Stimulated activated naive CD8-positive, alpha-beta T cell treated with anti-CD3 and anti-CD28 coated beads, Interleukin-15, Interleukin-2, amounts not matched to agents 100 ng/mL and 50 ng/mL, for 24 hours (primary cell): ENCODE measurements around the gene LBHD1.
"Not testable (repeated sequence)": the region's sequence is repeated elsewhere in the genome, so short reads cannot be mapped to it uniquely, and the experiment has no call there.

Experiments used
- H3K27ac Mint-ChIP-seq: one replicate; pipeline ENCODE4 v1.8.0; 2021; ENCODE audit warnings: mild to moderate bottlenecking, mixed read lengths
- H3K27me3 Mint-ChIP-seq: one replicate; pipeline ENCODE4 v1.8.0; 2021; ENCODE audit warnings: mixed read lengths
- H3K36me3 Mint-ChIP-seq: one replicate; pipeline ENCODE4 v1.8.0; 2021; ENCODE audit warnings: low read depth, mixed read lengths
- H3K4me1 Mint-ChIP-seq: one replicate; pipeline ENCODE4 v1.8.0; 2021; ENCODE audit warnings: low read depth, mixed read lengths
- H3K4me3 Mint-ChIP-seq: one replicate; pipeline ENCODE4 v1.8.0; 2021; ENCODE audit warnings: mild to moderate bottlenecking, mixed read lengths
- H3K9me3 Mint-ChIP-seq: one replicate; pipeline ENCODE4 v1.8.0; 2021; ENCODE audit warnings: mixed read lengths

Gene LBHD1

DNA sequence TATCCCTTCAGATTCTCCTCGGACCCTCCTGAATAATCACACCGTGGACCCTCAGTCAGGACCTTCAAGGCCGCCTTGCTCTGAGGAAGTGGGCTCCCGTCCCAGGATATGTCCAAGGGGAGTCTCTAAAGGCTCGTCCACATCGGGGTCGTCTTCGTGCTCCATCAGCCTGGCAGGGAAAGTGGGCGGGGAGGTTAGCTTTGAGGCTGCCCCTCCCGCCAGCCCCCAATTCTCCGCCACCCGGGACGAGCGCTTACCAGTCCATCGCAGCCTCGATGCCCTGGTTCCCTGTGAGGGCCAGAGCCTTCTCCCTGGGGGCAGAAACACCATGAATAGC lies 6.3 kb upstream of the LBHD1 start:
- Mint-ChIP-seq H3K4me3 (peak overlapping the region; percentile 88), H3K9me3 (no peaks in the 10 kb centered on the region), H3K27me3 (no peaks in the 10 kb centered on the region), H3K27ac (peak overlapping the region; percentile 92), H3K36me3 (peaks cover 25% of the 10 kb centered on the region), H3K4me1 (peaks cover 38% of the 10 kb centered on the region)

DNA sequence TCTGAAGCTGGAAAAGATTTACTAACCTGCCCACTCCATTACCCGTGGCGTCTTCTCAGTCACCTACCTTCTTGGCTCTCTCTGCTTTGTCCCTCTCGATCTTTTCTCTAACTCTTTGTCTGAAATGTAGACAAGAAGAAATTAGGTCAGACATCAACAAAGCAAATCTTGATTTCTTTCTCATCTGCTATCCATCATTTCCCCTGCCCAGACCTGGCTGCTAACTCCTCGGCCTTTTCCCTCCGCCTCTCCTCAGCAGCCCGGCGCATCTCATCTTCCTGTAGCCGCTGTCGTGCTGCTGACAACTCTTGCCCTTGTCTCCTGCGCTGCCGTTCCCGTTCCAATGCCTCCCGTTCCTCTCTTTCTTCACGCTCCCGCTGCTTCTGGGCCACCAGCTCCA lies 5.6 kb upstream of the LBHD1 start:
- Mint-ChIP-seq H3K36me3 (peaks cover 25% of the 10 kb centered on the region), H3K9me3 (no peaks in the 10 kb centered on the region), H3K4me3 (peak overlapping the region; percentile 88), H3K27me3 (no peaks in the 10 kb centered on the region), H3K4me1 (peaks cover 45% of the 10 kb centered on the region), H3K27ac (peak overlapping the region; percentile 92)

GRCh38 chr11:62677156-62677555 lies 5.1 kb upstream of the LBHD1 start:
- peak overlapping the region; percentile 88 for H3K4me3 Mint-ChIP-seq
- H3K27me3 Mint-ChIP-seq = no peaks in the 10 kb centered on the region
- H3K36me3 Mint-ChIP-seq = peaks cover 26% of the 10 kb centered on the region
- peak overlapping the region; percentile 67 for H3K27ac Mint-ChIP-seq
- peaks cover 50% of the 10 kb centered on the region for H3K4me1 Mint-ChIP-seq
- no peaks in the 10 kb centered on the region for H3K9me3 Mint-ChIP-seq

- peaks cover 51% of the 10 kb centered on the region for H3K4me1 Mint-ChIP-seq
- peak overlapping the region; percentile 88 for H3K4me3 Mint-ChIP-seq
- H3K9me3 Mint-ChIP-seq = no peaks in the 10 kb centered on the region
- H3K27me3 Mint-ChIP-seq = no peaks in the 10 kb centered on the region
- peaks cover 31% of the 10 kb centered on the region for H3K36me3 Mint-ChIP-seq
- H3K27ac Mint-ChIP-seq = peak overlapping the region; percentile 67
These were observed 4.6 kb upstream of the LBHD1 start for GRCh38 chr11:62676698-62677097.

DNA sequence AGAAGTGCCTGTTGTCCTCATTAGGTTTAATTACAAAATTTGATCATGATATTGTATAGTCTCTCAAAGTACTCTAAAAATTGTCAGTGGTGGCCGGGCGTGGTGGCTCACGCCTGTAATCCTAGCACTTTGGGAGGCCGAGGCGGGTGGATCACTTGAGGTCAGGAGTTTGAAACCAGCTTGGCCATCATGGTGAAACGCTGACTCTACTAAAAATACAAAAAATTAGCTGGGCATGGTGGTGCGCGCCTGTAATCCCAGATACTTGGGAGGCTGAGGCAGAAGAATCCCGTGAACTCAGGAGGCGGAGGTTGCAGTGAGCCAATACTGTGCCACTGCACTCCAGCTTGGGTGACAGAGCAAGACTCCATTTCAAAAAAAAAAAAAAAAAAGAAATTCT lies 3.3 kb upstream of the LBHD1 start:
- peaks cover 43% of the 10 kb centered on the region for H3K36me3 Mint-ChIP-seq
- not testable (repeated sequence) for H3K4me3 Mint-ChIP-seq, H3K9me3 Mint-ChIP-seq, H3K27me3 Mint-ChIP-seq, H3K27ac Mint-ChIP-seq
- peaks cover 52% of the 10 kb centered on the region for H3K4me1 Mint-ChIP-seq

- H3K4me1 Mint-ChIP-seq = peaks cover 65% of the 10 kb centered on the region
- H3K36me3 Mint-ChIP-seq = peaks cover 61% of the 10 kb centered on the region
- H3K4me3 Mint-ChIP-seq = peak overlapping the region; percentile 96
- peak overlapping the region; percentile 99 for H3K27ac Mint-ChIP-seq
- H3K27me3 Mint-ChIP-seq = no peaks in the 10 kb centered on the region
- no peaks in the 10 kb centered on the region for H3K9me3 Mint-ChIP-seq
These were observed 1.1 kb upstream of the LBHD1 start for GRCh38 chr11:62673196-62673525.

DNA sequence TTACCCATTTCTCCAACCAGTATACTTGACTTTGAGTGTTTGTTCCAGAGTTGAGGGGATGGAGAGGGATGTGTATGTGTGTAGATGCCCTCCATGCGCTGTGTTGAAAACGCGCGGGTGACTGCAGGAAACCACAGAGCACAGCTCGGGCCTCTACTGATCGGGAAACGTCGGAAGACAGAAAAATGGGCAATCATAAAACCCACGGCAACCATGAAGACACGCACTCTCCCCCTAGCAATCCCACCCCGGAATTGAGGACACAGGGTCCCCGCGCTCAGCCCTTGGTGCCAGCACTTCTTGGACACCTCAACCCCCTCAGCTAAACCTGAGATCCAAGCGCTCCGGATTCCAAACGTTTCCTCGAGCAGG lies 845 bp downstream of the LBHD1 start:
- Mint-ChIP-seq H3K27me3 (no peaks in the 10 kb centered on the region), H3K9me3 (no peaks in the 10 kb centered on the region), H3K27ac (peak overlapping the region; percentile 99), H3K36me3 (peaks cover 57% of the 10 kb centered on the region), H3K4me3 (peak overlapping the region; percentile 96), H3K4me1 (peaks cover 68% of the 10 kb centered on the region)

- Mint-ChIP-seq H3K9me3 (no peaks in the 10 kb centered on the region), H3K4me1 (peaks cover 67% of the 10 kb centered on the region), H3K27me3 (no peaks in the 10 kb centered on the region), H3K4me3 (peak overlapping the region; percentile 96), H3K36me3 (peaks cover 63% of the 10 kb centered on the region), H3K27ac (peak overlapping the region; percentile 71)
These were observed 2.5 kb downstream of the LBHD1 start for GRCh38 chr11:62669420-62670161.

GRCh38 chr11:62667460-62667859 lies 4.6 kb downstream of the LBHD1 start:
- Mint-ChIP-seq H3K27me3 (no peaks in the 10 kb centered on the region), H3K4me1 (peaks cover 62% of the 10 kb centered on the region), H3K27ac (peak overlapping the region; percentile 98), H3K36me3 (peaks cover 75% of the 10 kb centered on the region), H3K9me3 (no peaks in the 10 kb centered on the region), H3K4me3 (peak overlapping the region; percentile 96)

GRCh38 chr11:62666259-62666926 lies 5.7 kb downstream of the LBHD1 start:
- H3K4me3 Mint-ChIP-seq = peak overlapping the region; percentile 96
- H3K4me1 Mint-ChIP-seq = peaks cover 58% of the 10 kb centered on the region
- H3K27ac Mint-ChIP-seq = peak overlapping the region; percentile 98
- H3K36me3 Mint-ChIP-seq = peaks cover 70% of the 10 kb centered on the region
- no peaks in the 10 kb centered on the region for H3K9me3 Mint-ChIP-seq
- H3K27me3 Mint-ChIP-seq = no peaks in the 10 kb centered on the region

GRCh38 chr11:62665599-62666258 lies 6.3 kb downstream of the LBHD1 start:
- Mint-ChIP-seq H3K4me1 (peaks cover 55% of the 10 kb centered on the region), H3K27me3 (no peaks in the 10 kb centered on the region), H3K36me3 (peaks cover 67% of the 10 kb centered on the region), H3K27ac (peak overlapping the region; percentile 98), H3K9me3 (no peaks in the 10 kb centered on the region), H3K4me3 (peak overlapping the region; percentile 96)

- H3K4me3 Mint-ChIP-seq = peak within 1 kb of the TSS; percentile 96
- peak within 1 kb of the TSS; percentile 98 for H3K27ac Mint-ChIP-seq
- no peaks in the 10 kb centered on the region for H3K27me3 Mint-ChIP-seq
- H3K9me3 Mint-ChIP-seq = no peaks in the 10 kb centered on the region
- H3K36me3 Mint-ChIP-seq = peaks cover 64% of the 10 kb centered on the region
- H3K4me1 Mint-ChIP-seq = peaks cover 50% of the 10 kb centered on the region
These were observed 6.9 kb downstream of the LBHD1 start, which contains the start of the genes C11orf98 and CSKMT for GRCh38 chr11:62665075-62665598. Gene C11orf98, minus strand, starts transcription at chr11:62665210. Its CDS starts 41 bp downstream, at chr11:62665169. Gene CSKMT, plus strand, starts transcription at chr11:62665312. Its CDS starts 568 bp downstream, at chr11:62665880.

DNA sequence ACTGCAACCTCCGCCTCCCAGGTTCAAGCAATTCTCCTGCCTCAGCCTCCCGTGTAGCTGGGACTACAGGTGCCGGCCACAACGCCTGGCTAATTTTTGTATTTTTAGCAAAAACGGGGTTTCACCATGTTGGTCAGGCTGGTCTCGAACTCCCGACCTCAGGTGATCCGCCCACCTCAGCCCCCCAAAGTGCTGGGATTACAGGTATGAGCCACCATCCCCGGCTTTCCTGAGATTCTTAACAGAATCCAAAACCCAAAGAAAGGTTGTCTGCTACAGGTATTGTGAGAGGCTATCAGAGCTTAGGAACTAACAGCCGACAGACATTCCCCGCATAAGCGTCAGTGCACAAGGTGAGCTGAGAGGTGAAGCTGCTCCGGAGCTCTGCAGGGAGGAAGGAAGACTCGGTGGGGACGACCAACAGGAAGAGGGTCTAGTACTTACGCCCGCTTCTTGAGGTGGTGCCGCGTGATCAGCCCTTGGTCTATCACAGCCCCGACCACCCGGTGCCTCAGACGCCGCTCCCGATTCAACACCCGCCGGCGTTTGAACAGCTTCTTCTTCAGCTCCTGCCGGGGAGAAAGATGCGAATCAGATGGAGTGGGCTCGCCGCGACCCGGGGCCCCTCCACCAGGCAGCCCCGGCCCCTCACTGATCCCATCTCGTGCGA lies 7.5 kb downstream of the LBHD1 start:
- H3K27me3 Mint-ChIP-seq = no peaks in the 10 kb centered on the region
- H3K4me1 Mint-ChIP-seq = peaks cover 44% of the 10 kb centered on the region

GRCh38 chr11:62656796-62657429 lies 15.2 kb downstream of the LBHD1 start:
- Mint-ChIP-seq H3K27ac (no peak overlapping the region), H3K4me1 (peaks cover 21% of the 10 kb centered on the region), H3K9me3 (no peaks in the 10 kb centered on the region), H3K27me3 (no peaks in the 10 kb centered on the region), H3K4me3 (no peak overlapping the region), H3K36me3 (peaks cover 9% of the 10 kb centered on the region)

More for the DNA sequence above, 7.5 kb downstream of the LBHD1 start:
- H3K4me3 Mint-ChIP-seq = peak overlapping the region; percentile 96
- H3K36me3 Mint-ChIP-seq = peaks cover 60% of the 10 kb centered on the region
- no peaks in the 10 kb centered on the region for H3K9me3 Mint-ChIP-seq
- H3K27ac Mint-ChIP-seq = peak overlapping the region; percentile 98
